ENCODE data around the gene CELSR2. TPM values are rescaled to one million over a fixed set of nuclear protein-coding genes. Genes with fewer than 3 reads are reported as not detected.

Gene CELSR2
- total RNA-seq, 1 experiment from 2014 or later: 17.1 TPM

GRCh38 chr1:109307274-109308021 is 58.1 kb downstream of the CELSR2 start:
- ChIA-PET CTCF (interaction anchor here (1.4 kb wide), 1 partner anchor 15 kb away, joined by 3 read pairs; no protein-coding TSS in a partner anchor), POLR2A (no interaction called here), RAD21 (ENCODE audit: low non-redundant PET in 1 of 2, low total read pairs in 2 of 2, uncharacterized antibody in 2 of 2, unreplicated experiment in 2 of 2) (no interaction called here)
- no peaks in the 10 kb centered on the region for H3K79me2 ChIP-seq (ENCODE audit: insufficient read depth, low read length)
- H3K4me1 ChIP-seq (ENCODE audit: control insufficient read depth in 1 of 2, insufficient read depth in 2 of 2, low read length in 2 of 2): 0 out of 4 replicates have a peak, but pooled peaks cover 0 to 3% of the 10 kb centered on the region in 2 experiments
- no peaks in the 10 kb centered on the region for H3K9me3 ChIP-seq (ENCODE audit: control insufficient read depth in 1 of 2, insufficient read depth in 1 of 2, low read depth in 1 of 2, low read length in 2 of 2)
- no peaks in the 10 kb centered on the region for H4K20me1 ChIP-seq (ENCODE audit: insufficient read depth)
- H3K4me2 ChIP-seq (ENCODE audit: low read length): no peak overlapping the region
- no peak overlapping the region for H2AFZ ChIP-seq (ENCODE audit: low read depth, low read length, poor library complexity, severe bottlenecking)
- intact Hi-C loops (cut with micrococcal nuclease): no loop called here
- no peak for ATAC-seq
- no TSS peak for BruUV-seq (replicated peaks)
- no peaks in the 10 kb centered on the region for H3K9me2 ChIP-seq (ENCODE audit: insufficient read depth)
- TF ChIP-seq POLR2AphosphoS5 (IDR thresholded peaks at IDR 0.05; ENCODE audit: low read depth, low read length) (no peak), SP1 (IDR thresholded peaks at IDR 0.05; ENCODE audit: low read depth) (no peak), REST (IDR thresholded peaks at IDR 0.05; ENCODE audit: low read depth) (no peak), FOSL1 (IDR thresholded peaks at IDR 0.05; ENCODE audit: low read depth) (no peak), EZH2 (IDR thresholded peaks at IDR 0.05) (no peak), YY1 (IDR thresholded peaks at IDR 0.05; ENCODE audit: extremely low read depth, insufficient replicate concordance, low read depth, low read length) (no peak), EGR1 (IDR thresholded peaks at IDR 0.05; ENCODE audit: low read depth) (no peak), ZNF274 (IDR thresholded peaks at IDR 0.05; ENCODE audit: low read depth, low read length) (no peak), MAX (IDR thresholded peaks at IDR 0.05) (no peak), ZFX (IDR thresholded peaks at IDR 0.05) (no peak)
- no peak overlapping the region for H3K27ac ChIP-seq (ENCODE audit: low read depth, low read length)
- DNase-seq (ENCODE audit: low read depth, low spot score): no peak
- H3K27me3 ChIP-seq (ENCODE audit: insufficient read depth, low read length): no peaks in the 10 kb centered on the region
- H3K9ac ChIP-seq (ENCODE audit: low read length): no peak overlapping the region
- H3K36me3 ChIP-seq (ENCODE audit: control insufficient read depth in 1 of 2, insufficient read depth in 2 of 2, low read length in 2 of 2): no peaks in the 10 kb centered on the region
- H3K4me3 ChIP-seq (replicated peaks in 1 of 2; ENCODE audit: low read depth in 1 of 2, low read length in 2 of 2): no peak overlapping the region
